H1 (cell line): ENCODE measurements around the gene RNF13. TPM values are rescaled to one million over a fixed set of nuclear protein-coding genes. Genes with fewer than 3 reads are reported as not detected.

Experiments used
- CREB1 ChIP-seq: IDR thresholded peaks from 2 replicates; pipeline ENCODE4 v1.6.1; 2012; ENCODE audit warnings: inconsistent platforms
- CTBP2 ChIP-seq: IDR thresholded peaks from 2 replicates; pipeline ENCODE4 v1.7.0; 2011; ENCODE audit warnings: borderline replicate concordance, mild to moderate bottlenecking, moderate library complexity, mixed read lengths, low read length; ENCODE audit not compliant: insufficient read depth, insufficient read length
- CTCF ChIP-seq, 3 experiments: IDR thresholded peaks; 1 replicate in 2 of 3; 2 replicates in 1 of 3; pipeline versions ENCODE4 v1.5.1 to v1.6.1; 2011; ENCODE audit warnings: low read length in 3 of 3, mild to moderate bottlenecking in 3 of 3, inconsistent platforms in 2 of 3, low read depth in 1 of 3, moderate library complexity in 1 of 3; ENCODE audit not compliant: insufficient read depth in 1 of 3; ENCODE audit errors: control extremely low read depth in 1 of 3
- POLR2A ChIP-seq, 2 experiments: IDR thresholded peaks; 1 replicate in 1 of 2; 2 replicates in 1 of 2; pipeline ENCODE4 v1.6.1; 2011; ENCODE audit warnings: low read depth in 2 of 2, low read length in 2 of 2, mild to moderate bottlenecking in 2 of 2; ENCODE audit errors: control extremely low read depth in 1 of 2
- TAF1 ChIP-seq: IDR thresholded peaks from 2 replicates; pipeline ENCODE4 v1.6.1; 2011; ENCODE audit warnings: mild to moderate bottlenecking, low read depth, low read length
- TEAD4 ChIP-seq: IDR thresholded peaks from 2 replicates; pipeline ENCODE4 v1.6.1; 2012; ENCODE audit warnings: low read depth, low read length, inconsistent platforms, mixed read lengths
- polyA plus RNA-seq, 7 experiments: library from polyadenylated mRNA; depleted of rRNA in 3 of 7; stranded (reverse) in 5 of 7; unstranded in 2 of 7; fragments of >200 nt in 5 of 7; fragments of 200-250 nt in 2 of 7; gene quantifications; 1 replicate in 5 of 7; 2 replicates in 1 of 7; 4 replicates in 1 of 7; pipeline versions ENCODE4 v1.2.1 to v1.2.3, GENCODE V29; 2011 to 2013; ENCODE audit warnings: missing spikeins in 2 of 7, mixed read lengths in 2 of 7
- total RNA-seq: library from RNA; stranded (reverse); fragmentation: NEBNext Ultra II Directional; extraction: Animal tissue kit (Norgen Biotek cat#: 25700); gene quantifications from 2 replicates; pipeline ENCODE4 v1.2.1, GENCODE V29; 2021

RNF13 gene
- total and polyA plus RNA-seq, 2 of the 8 experiments (the other 6 are each of a cell fraction or from before 2014, with no cell fraction given) = 19.4 to 35.4 TPM

DNA sequence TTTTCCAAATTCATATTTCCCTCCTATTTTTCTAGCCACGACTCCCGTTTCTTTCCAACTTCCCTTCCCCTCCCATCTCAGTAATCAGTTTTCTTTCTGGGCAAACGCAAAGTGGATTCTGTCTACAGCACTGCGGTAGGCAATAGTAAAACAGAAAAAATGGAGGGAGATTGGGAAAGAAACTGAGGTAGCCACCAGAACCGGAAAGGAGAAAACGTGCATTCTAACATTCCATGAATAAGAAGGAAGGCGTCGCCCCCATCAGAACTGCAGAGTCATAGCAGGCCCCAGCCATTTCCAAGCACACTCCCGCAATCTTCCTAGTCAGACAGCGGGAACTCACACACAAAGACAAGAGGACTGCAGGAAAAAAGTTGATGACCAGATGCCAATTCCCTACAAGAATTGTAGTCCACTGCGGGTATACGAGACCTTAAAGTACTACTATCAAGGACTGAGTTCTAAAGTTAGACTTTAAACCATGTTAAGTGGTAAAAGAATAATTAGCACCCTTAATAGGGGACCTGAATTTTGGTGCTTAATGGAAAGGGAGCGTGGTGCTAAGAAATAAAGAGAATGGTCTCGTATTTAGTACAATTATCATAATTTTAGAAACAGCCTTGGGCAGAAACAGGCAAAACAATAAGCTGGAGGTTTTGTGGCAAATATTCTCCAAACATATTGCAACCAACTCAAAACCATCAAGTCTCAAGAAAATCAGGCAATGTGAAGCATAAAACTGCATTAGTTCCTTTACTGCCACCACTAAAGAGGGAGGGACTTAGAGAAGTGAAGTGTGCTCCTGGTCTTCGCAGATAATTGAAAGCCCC is 156.3 kb downstream of the RNF13 start (continued):
- TF ChIP-seq CTCF (IDR thresholded peaks at IDR 0.05; ENCODE audit: control extremely low read depth in 1 of 3, insufficient read depth in 1 of 3, low read depth in 1 of 3, low read length in 3 of 3) (peak in 1 of 3 experiments; percentile 26; a peak in 1 of 4 replicates), CREB1 (peak; percentile 38; the same call in 1 of the 2 replicates), TAF1 (peak; percentile 92), POLR2A (IDR thresholded peaks at IDR 0.05; ENCODE audit: control extremely low read depth in 1 of 2, low read depth in 2 of 2, low read length in 2 of 2) (peak; percentile 81 to 94), TEAD4 (peak; percentile 91), CTBP2 (no peak)
